HG02885 (cell line): ENCODE measurements around the gene SMIM34.
A peak's percentile ranks its signal among the peaks of the same experiment; 100 is the strongest.
"Not testable (repeated sequence)": the region's sequence is repeated elsewhere in the genome, so short reads cannot be mapped to it uniquely, and the experiment has no call there.

ENCODE experiments used
- ATAC-seq: cut with Tn5 transposase; IDR thresholded peaks from one replicate; pipeline ENCODE4 v1.9.1; 2021; ENCODE audit warnings: mild to moderate bottlenecking; ENCODE audit not compliant: unreplicated experiment, poor library complexity

Gene SMIM34, protein sequence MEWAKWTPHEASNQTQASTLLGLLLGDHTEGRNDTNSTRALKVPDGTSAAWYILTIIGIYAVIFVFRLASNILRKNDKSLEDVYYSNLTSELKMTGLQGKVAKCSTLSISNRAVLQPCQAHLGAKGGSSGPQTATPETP

DNA sequence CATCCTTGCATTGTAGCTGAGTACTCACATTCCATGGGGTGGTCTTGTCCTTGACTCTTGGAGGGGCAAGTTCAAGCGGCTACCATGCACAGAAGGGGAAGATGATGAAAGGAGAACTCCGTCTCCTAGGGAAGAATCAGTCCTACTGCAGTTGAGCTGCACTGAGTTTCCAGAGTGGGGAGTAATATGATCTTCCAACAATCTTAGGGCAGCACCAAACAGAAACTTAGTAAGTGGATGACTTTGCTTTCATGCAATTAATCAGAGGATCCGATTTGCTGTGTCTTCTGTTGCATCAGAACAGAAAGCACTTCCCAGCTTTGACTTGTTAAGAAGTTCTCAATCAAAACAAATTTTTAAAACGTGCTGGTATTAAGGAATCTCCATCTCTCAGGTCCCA lies at the start of gene SMIM34:
Gene SMIM34, minus strand, starts transcription at position 147 of the 400 bp plus-strand sequence. Its CDS starts 112 bp downstream, at position 35.
- not testable (repeated sequence) for ATAC-seq

DNA sequence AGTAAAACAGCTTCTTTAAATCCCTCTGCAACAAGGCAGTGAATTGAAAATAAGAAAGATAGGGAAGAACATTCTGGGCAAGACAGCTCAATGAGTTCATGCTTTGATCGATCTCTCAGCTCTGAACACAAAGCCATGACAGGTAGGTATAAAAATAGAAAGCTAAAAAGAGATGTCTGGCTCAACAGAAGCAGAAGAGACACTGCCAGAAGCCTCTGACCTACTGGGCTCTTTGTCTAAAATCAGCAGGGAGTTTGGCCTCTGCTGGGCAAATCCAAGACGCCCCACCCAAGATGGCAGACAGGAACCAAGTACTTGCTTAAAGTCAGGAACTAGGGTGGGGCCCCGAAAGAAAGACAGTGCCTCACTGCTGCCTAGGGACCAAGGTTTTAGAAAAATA lies 43.6 kb upstream of the SMIM34 start:
- not testable (repeated sequence) for ATAC-seq

DNA sequence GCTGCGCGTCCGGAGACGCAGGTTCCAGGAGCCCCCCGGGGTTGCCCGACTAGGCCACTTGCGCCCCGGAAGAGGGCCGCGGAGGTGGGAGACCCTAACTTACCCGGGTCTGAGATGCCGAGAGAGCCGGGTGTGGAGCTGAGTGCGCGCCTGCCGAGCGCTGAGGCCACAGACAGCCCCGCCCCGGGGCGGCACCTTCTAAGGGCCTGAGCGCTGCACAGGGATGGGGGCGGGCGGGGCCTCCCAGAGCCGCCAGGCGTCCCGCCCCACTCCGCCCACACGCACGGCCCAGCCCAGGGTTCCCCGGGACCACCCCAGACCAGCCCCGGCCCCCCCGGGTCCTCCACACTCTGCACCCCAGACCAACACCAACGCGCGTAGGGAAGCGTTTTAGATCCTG lies 35.7 kb upstream of the SMIM34 start:
- not testable (repeated sequence) for ATAC-seq

DNA sequence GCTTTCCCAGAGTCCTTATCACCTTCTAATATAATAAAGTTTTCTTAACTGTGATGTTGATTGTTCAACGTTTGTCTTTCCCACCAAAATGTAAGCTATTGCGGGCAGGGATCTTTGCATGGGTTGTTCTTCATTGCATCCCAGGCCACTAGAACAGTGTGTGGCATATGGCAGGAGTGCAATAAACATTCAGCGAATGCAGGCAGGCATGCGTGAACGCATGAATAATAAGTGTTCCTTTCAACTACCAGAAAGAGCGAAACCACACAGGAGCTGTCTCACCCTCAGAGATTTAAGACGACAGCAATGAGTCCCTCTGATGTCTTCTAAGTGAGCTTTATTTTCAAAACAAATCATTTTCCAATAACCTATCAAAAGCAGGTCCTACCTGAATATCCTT lies 34.5 kb upstream of the SMIM34 start:
- not testable (repeated sequence) for ATAC-seq

DNA sequence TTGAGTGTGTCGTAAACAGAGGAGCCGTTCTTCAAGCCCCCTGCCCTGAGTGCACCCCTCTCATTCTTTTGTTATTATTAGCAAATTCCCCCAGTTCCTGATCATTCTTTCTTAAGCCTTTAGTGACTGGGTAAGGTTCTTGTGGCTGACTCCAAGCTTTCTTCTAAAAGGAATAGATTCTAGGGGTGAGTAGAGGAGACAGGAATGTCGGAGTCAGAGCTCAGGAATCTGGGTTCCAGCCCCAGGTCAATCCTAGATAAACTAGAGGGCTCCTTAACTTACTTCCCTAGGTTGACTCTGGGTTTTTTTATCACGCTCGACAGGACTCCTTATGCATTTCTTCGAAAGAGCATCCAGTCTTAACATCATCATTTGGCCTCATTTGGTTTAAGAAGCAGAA lies 32.4 kb upstream of the SMIM34 start:
- ATAC-seq, result not testable (repeated sequence)

DNA sequence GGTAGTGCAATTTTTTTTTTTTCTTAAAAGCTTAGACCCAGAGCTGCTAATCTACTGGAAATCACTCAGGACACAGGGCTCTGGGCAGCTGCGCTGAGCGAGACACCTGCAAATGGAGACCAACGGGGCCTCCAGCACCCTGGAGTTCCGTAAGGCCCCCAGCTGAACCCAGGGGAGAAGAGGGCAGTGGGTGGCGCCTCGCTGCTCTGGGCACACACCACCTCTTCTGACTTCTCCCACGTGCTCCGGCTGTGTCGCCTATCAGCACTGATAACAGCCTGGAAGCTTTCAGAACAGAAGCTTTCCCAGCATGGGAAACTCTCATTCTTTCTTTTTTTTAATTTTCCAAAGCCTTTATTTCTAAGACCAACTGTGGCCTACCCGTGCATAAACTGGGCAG lies 31.9 kb upstream of the SMIM34 start:
- not testable (repeated sequence) for ATAC-seq

DNA sequence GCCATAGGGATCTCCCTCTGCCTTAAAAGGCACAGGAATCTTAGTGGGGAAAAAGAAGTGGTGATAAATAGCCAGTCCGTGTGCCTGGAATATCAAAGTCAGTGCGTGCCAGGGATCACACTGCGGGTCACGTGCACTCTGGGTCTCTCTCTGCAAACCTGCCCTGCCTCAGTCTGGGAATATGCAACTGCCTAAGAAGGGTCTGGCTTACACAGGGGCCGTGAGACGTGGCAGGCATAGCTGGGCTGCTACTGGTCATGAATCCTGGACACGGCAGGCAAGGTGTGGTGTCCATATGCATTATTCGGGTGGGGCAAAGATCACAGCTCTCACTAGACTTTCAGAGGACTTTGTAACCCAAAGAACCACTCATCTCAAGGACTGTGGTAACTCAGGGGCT lies 23.3 kb upstream of the SMIM34 start:
- ATAC-seq, result not testable (repeated sequence)

DNA sequence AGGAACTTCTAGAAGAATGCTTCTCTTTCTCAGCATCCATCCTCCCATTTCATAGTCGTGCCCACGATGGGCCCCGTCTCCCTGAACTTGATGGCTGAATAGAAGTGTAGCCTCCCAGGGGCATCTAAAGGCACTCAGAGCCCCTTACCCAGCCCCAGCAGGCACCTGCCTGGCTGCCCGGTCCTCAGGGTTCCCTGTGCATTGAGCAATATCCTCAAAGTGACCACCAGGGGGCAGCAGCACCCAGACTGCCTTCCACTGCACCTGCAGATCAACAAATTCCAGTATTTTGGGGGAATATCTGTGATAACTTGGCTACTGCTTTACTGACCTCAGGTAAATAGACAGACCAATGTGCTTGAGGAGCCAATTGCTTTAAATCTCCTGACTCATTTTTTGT lies 19.7 kb upstream of the SMIM34 start:
- not testable (repeated sequence) for ATAC-seq

DNA sequence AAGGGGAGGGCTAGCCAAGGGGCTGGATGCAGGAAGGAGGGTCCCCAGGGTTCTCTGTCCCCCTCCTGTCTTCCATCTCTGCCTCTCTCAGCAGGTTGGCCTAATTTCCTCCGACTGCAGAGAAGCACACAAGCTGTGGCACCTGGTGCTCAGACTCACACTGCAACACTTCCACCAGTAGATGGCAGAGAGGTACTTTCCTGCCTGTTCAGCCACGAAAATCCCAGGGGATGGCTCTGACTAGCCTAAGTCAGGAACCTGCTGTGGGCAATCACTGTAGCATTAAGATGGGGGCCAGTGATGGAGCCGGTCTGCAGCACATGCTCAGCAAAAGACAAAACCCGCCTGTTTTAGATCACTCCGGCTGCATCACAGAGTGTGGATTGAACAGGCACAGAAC lies 6.0 kb upstream of the SMIM34 start:
- ATAC-seq, result not testable (repeated sequence)

DNA sequence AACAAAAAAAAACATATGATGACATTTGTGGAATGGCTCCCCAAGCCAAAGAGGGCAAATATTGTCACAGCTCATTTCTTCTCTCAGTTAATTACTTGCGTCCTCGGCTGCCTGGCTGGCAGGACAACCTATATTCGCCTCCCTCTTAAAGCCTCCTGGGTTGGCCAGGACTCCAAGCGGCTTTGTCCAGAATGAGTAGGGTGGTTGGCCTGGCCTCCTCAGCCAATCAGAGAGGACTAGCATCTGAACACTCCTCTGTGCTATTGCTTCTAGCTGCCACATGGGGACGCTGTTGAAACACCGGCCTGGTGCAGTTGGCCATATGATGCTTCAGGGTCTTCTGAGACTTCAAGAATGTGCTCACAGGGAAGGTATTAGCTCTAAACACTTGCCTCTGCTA lies 4.7 kb upstream of the SMIM34 start:
- ATAC-seq, result not testable (repeated sequence)

DNA sequence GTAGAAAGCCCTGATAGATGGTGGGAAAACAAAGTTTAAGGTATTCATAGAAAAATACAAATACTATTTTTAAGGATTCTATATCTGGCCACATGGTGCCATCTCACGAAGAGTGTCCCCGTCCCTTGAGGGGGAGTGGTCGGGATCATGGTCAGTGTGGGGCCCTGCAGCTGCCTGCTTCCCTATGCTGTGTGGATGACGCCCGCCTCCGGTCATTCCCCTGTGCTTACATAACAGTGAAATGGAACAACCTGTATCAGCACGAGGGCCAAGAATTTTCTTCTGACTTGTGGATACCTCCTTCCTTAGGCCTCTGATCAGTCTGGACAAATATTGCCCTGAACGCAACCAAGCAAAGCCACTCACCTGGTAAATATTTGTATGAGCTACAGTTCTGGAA lies 3.6 kb upstream of the SMIM34 start:
- ATAC-seq, result not testable (repeated sequence)

DNA sequence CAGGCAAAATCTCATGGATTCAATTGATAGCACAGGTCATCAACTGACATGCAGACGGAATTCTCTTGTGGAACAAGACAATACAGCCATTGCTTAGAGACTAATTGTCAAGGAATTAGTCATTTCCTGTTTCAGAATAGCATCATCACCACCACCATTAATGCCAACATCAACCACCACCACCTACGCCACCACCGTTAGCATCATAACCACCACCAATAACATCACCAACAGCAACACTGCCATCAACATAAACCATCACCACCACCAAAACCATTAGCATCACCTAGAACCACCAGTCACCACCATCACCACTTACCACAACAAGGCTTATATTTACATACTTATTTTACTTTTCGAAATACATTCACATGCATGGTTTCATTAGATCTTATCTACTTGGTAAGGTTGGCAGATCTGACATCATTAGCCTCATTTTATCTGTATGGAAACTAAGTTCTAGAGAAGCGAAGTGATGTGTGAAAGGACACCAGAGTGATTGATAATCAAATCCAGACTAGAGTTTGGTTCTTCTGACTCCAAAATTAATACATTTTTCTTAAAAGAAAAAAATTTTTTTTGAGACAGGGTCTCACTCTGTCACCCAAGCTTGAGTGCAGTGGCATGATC lies 6.2 kb downstream of the SMIM34 start:
- ATAC-seq, result not testable (repeated sequence)

DNA sequence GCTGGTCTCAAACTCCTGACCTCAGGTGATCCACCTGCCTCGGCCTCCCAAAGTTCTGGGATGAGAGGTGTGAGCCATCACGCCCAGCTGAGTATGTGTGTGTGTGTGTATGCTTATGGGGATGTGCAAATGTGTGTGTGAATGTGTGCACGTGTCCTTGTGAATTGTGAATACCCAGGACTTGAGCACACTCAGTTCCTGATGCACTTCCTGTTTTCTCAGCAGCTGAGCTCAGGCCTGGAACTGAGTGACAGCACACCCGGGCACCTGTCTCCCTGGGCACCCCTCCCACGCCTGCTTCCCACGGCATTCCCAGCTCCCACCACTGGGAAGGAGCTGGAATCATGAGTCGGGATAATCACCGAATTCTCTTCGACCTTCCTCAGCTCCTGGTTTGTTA lies 16.5 kb downstream of the SMIM34 start:
- not testable (repeated sequence) for ATAC-seq

DNA sequence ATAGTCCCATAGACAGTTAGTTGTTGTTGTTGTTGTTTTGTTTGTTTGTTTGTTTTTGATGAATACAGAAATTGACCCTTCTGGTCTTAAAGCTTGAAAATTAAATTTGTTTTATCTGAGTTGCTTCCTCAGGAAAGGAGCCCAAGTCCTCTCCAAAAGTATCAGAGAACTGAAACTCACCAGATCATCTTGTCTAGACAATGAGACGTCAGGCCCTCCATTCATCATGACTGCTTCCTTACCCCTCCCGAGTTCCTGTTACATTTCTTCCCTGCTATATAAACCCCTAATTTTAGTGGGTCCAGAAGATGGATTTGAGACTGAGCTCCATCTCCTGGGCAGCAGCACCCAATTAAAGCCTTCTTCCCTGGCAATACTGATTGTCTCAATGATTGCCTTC lies 17.1 kb downstream of the SMIM34 start:
- not testable (repeated sequence) for ATAC-seq

DNA sequence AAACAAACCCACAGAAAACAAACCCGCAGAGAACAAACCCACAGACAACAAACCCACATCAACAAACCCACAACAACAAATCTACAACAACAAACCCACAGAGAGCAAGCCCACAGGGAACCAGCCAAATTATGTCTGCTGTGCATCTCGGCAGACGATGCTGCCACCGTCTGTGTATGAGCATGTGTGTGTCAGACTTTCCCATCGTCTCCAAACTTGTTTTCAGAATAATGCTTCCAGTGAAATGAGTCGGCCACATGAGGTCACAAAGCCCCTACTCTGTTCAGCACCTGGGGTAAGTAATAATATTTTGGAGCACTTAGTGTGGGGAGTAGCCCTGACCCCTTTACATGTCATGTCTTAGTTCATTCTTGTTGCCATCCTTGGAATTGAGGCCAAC lies 17.6 kb downstream of the SMIM34 start:
- ATAC-seq, result not testable (repeated sequence)

DNA sequence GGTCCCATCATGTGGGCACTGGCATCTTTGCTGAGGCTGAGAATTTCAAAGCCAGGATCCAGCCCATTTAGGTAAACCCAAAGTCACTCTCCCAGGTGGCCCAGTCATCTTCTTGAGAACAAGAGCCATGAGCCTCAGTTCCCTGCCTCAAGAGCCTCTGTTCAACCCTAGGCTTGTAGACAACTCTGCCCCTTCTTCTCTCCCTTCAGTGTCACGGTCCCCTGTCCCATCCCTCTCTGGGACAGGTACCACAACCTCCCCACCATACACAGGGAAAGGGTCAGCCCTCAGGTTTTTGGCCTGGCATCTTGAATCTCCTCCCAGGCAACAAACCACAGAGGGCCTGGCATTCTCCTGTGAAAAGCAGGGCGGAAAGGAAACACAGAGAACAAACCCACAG lies 18.1 kb downstream of the SMIM34 start:
- ATAC-seq, result not testable (repeated sequence)

DNA sequence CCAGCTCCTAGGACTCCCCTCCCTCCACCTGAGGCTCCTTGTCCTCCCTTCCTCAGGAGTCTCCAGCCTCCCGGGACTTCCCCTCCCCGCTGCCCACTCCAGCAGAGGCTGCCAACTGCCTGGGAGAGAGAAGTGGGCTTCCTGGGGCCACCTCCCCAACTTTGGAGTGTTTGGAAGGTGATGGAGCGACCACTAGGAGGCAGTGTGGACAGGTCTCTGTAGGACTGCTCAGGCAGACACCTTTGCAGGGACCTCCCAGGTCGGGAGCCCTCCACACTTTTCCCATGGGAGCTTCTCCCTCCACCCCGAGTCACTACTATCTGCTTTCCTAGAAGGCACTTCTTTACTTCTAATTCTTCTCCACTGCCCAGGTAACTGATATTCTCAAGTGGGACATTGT lies 19.0 kb downstream of the SMIM34 start:
- ATAC-seq, result not testable (repeated sequence)

DNA sequence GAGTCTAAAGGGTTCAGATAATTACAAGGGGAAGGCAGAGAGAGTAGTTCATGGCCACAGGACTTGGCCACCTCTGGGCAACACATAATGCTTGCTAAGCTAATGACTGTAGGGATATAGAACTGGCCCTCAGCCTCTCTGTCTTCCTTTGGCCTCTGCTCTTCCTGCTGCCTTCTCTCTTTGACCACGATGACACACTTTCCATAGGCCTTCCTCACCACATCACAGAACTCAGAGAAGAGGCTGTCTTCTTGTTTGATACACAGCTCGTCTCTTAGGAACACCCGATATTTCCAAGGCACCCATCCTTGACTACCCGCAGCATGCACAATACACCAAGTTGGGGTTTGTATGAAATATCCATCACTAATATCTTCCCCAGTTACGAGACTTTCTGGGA lies 23.2 kb downstream of the SMIM34 start:
- not testable (repeated sequence) for ATAC-seq

DNA sequence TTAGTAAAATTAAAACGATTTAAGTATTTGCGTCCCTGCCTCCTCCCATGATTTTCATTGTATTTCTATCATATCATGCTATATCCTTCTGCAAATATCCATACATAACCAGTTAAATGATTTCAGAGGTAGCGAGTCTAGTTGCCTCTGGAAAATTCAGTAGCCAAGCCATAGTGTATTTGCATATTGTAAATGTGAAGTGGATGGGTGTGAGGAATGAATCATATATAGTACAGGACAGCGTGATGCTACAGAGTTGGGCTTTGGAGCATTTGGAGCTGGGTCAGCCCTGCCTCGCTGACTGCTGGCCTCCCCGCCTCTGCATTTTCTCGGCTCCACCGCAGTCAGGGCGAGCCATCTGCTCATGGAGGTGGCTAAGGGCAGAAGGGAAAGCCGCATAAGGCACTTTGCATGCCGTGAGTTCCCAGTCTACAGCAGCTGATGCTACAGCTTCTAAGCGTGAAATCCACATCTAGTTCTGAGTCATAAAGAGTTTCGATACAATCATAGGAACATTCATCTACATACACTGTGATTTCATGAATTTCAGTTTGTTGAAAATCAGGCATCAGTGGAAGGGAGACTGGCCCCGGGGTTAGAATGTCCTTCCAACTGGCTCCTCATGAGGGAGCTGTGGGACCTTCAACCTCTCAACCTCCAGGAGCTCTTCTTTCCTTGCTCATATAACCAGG lies 39.9 kb downstream of the SMIM34 start:
- ATAC-seq, result peak; percentile 96

DNA sequence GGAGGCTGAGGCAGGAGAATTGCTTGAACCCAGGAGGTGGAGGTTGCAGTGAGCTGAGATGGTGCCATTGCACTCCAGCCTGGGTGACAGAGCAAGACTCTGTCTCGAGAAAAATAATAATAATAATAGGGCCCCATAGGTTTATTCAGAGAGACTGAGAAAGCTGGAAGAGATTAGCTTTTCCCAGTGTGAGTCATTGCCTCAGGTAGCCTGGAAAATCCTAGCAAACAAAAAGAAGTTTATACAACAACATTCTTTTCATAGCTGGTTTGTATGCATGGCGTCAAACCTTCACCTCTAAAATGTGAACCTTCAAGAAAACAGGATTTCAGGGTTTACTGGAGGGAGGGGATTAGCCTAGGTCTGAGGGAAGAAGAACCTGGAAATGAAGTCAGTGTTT lies 40.6 kb downstream of the SMIM34 start:
- not testable (repeated sequence) for ATAC-seq

DNA sequence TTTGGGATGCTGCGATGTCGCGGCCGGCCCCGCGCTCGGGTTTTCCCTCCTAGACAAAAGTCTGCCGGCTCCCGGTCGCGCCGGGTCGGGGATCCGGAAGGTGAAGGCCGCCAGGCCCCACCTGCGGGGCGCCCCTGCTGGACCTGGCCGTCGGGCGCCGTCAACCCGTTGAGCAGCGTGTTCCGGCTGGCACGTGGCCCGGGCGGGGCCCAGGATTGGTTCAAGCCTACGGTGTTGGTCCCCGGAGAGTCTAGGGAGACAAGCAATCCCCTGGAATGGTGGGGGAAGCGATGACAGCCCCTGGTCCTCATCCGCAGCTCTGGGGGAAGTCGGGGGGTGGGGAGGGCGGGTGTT lies 48.2 kb downstream of the SMIM34 start:
- peak; percentile 57 for ATAC-seq
